AML-193 (cell line): Measurements from ENCODE around the gene TMEM25.
"Not testable (repeated sequence)": the region's sequence is repeated elsewhere in the genome, so short reads cannot be mapped to it uniquely, and the experiment has no call there.

Experiments used
- DNase-seq, 2 experiments: peaks; one replicate each; lab custom pipeline; 2025; lab: John Stamatoyannopoulos, UW

The TMEM25 gene

GRCh38 chr11:118532852-118533768 is 2.1 kb downstream of the TMEM25 start:
- no peak for DNase-seq

- no peak for DNase-seq
Observed at GRCh38 chr11:118533769-118534729, 3.1 kb downstream of the TMEM25 start.

- DNase-seq: no peak
Observed at GRCh38 chr11:118535261-118535660, 4.3 kb downstream of the TMEM25 start.

- no peak for DNase-seq
Observed at GRCh38 chr11:118536726-118537125, 5.7 kb downstream of the TMEM25 start.

GRCh38 chr11:118537409-118537980 is 6.5 kb downstream of the TMEM25 start:
- no peak for DNase-seq

GRCh38 chr11:118544010-118544646 is 13.1 kb downstream of the TMEM25 start:
- no peak for DNase-seq

- no peak for DNase-seq
Observed at GRCh38 chr11:118544647-118545010, 13.6 kb downstream of the TMEM25 start.

- DNase-seq: no peak
Observed at GRCh38 chr11:118545533-118545932, 14.5 kb downstream of the TMEM25 start.

GRCh38 chr11:118547132-118547531 is 16.1 kb downstream of the TMEM25 start:
- no peak for DNase-seq

- DNase-seq: no peak
Observed at GRCh38 chr11:118552341-118552740, 21.3 kb downstream of the TMEM25 start.

- DNase-seq: no peak
Observed at GRCh38 chr11:118560806-118561205, 29.8 kb downstream of the TMEM25 start.

GRCh38 chr11:118565051-118565450 is 34.1 kb downstream of the TMEM25 start:
- no peak for DNase-seq

GRCh38 chr11:118569670-118570069 is 38.7 kb downstream of the TMEM25 start:
- DNase-seq: no peak

GRCh38 chr11:118570787-118571186 is 39.8 kb downstream of the TMEM25 start:
- DNase-seq: no peak

- not testable (repeated sequence) for DNase-seq
Observed at GRCh38 chr11:118571701-118572060, 40.7 kb downstream of the TMEM25 start.

GRCh38 chr11:118572061-118572980 is 41.3 kb downstream of the TMEM25 start, which contains the start of gene ARCN1:
ARCN1 (plus strand) TSS chr11:118572409; CDS start chr11:118572548, 139 bp downstream.
- peak; percentile 32 to 61 for DNase-seq

GRCh38 chr11:118572981-118573550 is 42.1 kb downstream of the TMEM25 start:
- DNase-seq: peak; percentile 9 to 31

GRCh38 chr11:118574636-118575035 is 43.6 kb downstream of the TMEM25 start:
- no peak for DNase-seq

- not testable (repeated sequence) for DNase-seq
Observed at GRCh38 chr11:118577995-118578394, 47.0 kb downstream of the TMEM25 start.

GRCh38 chr11:118581057-118581456 is 50.1 kb downstream of the TMEM25 start:
- no peak for DNase-seq
